SU-DHL-6 (cell line): ENCODE results near the gene SETD2.

ENCODE experiments used
- H2AFZ ChIP-seq: fragments of 200-600 bp; sonication (generic); 2 replicates; pipeline ENCODE4 v1.6.1; 2014; ENCODE audit warnings: low read depth, mild to moderate bottlenecking, moderate library complexity, mixed read lengths, antibody characterized with exemption, low read length; ENCODE audit not compliant: severe bottlenecking
- H3F3A ChIP-seq: fragments of 200-600 bp; shearing (Covaris generic); 2 replicates; pipeline ENCODE4 v1.6.0; 2016; ENCODE audit warnings: antibody characterized with exemption, mild to moderate bottlenecking; ENCODE audit not compliant: insufficient read depth
- H3K27ac ChIP-seq: fragments of 200-600 bp; sonication (generic); 2 replicates; pipeline ENCODE4 v1.5.1; 2016; ENCODE audit warnings: low read depth, mild to moderate bottlenecking, low read length, moderate library complexity, mixed read lengths
- H3K27me3 ChIP-seq: fragments of 200-600 bp; sonication (generic), shearing (Covaris generic); 2 replicates; pipeline ENCODE4 v1.6.0; 2014; ENCODE audit warnings: mild to moderate bottlenecking, low read length
- H3K36me3 ChIP-seq: fragments of 200-600 bp; sonication (generic); 2 replicates; pipeline ENCODE4 v1.6.1; 2014; ENCODE audit warnings: mild to moderate bottlenecking, low read length, mixed read lengths
- H3K4me2 ChIP-seq: fragments of 300-600, 200-600 bp; shearing (Covaris generic), sonication (generic); 2 replicates; pipeline ENCODE4 v1.6.0; 2014; ENCODE audit warnings: low read length, low read depth, mild to moderate bottlenecking; ENCODE audit not compliant: poor library complexity, severe bottlenecking
- H3K4me3 ChIP-seq: fragments of 200-600 bp; sonication (generic); 2 replicates; pipeline ENCODE4 v1.5.1; 2014; ENCODE audit warnings: antibody characterized with exemption, low read length, mild to moderate bottlenecking, mixed read lengths; ENCODE audit not compliant: insufficient read depth, poor library complexity, severe bottlenecking
- H3K79me2 ChIP-seq: fragments of 200-600 bp; sonication (generic); 2 replicates; pipeline ENCODE4 v1.6.1; 2014; ENCODE audit warnings: mild to moderate bottlenecking, low read length, moderate library complexity; ENCODE audit not compliant: insufficient read depth
- H3K9ac ChIP-seq: fragments of 200-600 bp; sonication (generic); 2 replicates; pipeline ENCODE4 v1.7.0; 2014; ENCODE audit warnings: mild to moderate bottlenecking, low read length
- H3K9me2 ChIP-seq: fragments of 200-600 bp; sonication (generic); replicated peaks from 2 replicates; pipeline ENCODE4 v1.6.1; 2014; ENCODE audit warnings: low read length; ENCODE audit not compliant: insufficient read depth
- H3K9me3 ChIP-seq: fragments of 200-600 bp; sonication (generic); 2 replicates; pipeline ENCODE4 v1.6.1; 2014; ENCODE audit warnings: low read length, mixed read lengths; ENCODE audit not compliant: insufficient read depth
- H4K20me1 ChIP-seq: fragments of 200-600 bp; sonication (generic); 2 replicates; pipeline ENCODE4 v1.6.1; 2014; ENCODE audit warnings: low read depth, mild to moderate bottlenecking, antibody characterized with exemption, low read length, moderate library complexity, mixed read lengths
- CTCF ChIP-seq: fragments of 200-600 bp; sonication (generic); IDR thresholded peaks from one replicate; pipeline ENCODE4 v1.5.1; 2017; ENCODE audit warnings: antibody characterized with exemption, mild to moderate bottlenecking, low read length, moderate library complexity; ENCODE audit not compliant: insufficient read depth, poor library complexity, severe bottlenecking
- EZH2phosphoT487 ChIP-seq: fragments of 200-600 bp; sonication (generic), shearing (Covaris generic); conservative IDR thresholded peaks from 2 replicates; pipeline ENCODE4 v1.6.1; 2018; ENCODE audit warnings: mild to moderate bottlenecking, antibody characterized with exemption, low read length, moderate library complexity, mixed read lengths

Gene SETD2

GRCh38 chr3:47010111-47010712 lies 153.7 kb downstream of the SETD2 start:
- H3K27ac ChIP-seq, result no peak overlapping the region
- H2AFZ ChIP-seq, result no peak overlapping the region
- H3K27me3 ChIP-seq, result no peaks in the 10 kb centered on the region
- peaks cover 9% of the 10 kb centered on the region for H3F3A ChIP-seq
- TF ChIP-seq CTCF (no peak), EZH2phosphoT487 (no peak)
- H3K9me3 ChIP-seq, result no peaks in the 10 kb centered on the region
- no peaks in the 10 kb centered on the region for H3K36me3 ChIP-seq
- H3K79me2 ChIP-seq, result no peaks in the 10 kb centered on the region
- no peak overlapping the region for H3K4me3 ChIP-seq
- H4K20me1 ChIP-seq, result no peaks in the 10 kb centered on the region
- H3K4me2 ChIP-seq, result no peak overlapping the region
- no peak overlapping the region for H3K9ac ChIP-seq
- H3K9me2 ChIP-seq, result no peaks in the 10 kb centered on the region

- peaks cover 9% of the 10 kb centered on the region for H3F3A ChIP-seq
- H3K9me3 ChIP-seq, result no peaks in the 10 kb centered on the region
- no peak for TF ChIP-seq EZH2phosphoT487
- no peak for TF ChIP-seq CTCF
- no peaks in the 10 kb centered on the region for H4K20me1 ChIP-seq
- H3K79me2 ChIP-seq, result no peaks in the 10 kb centered on the region
- peak overlapping the region; percentile 54 for H2AFZ ChIP-seq
- no peaks in the 10 kb centered on the region for H3K9me2 ChIP-seq
- H3K27me3 ChIP-seq, result no peaks in the 10 kb centered on the region
- no peaks in the 10 kb centered on the region for H3K36me3 ChIP-seq
- 0 out of 2 replicates have a peak overlapping the region, but pooled peaks have one; percentile 35 for H3K27ac ChIP-seq
- peak overlapping the region; percentile 51 for H3K4me2 ChIP-seq
- peak overlapping the region; percentile 33 for H3K4me3 ChIP-seq
- H3K9ac ChIP-seq, result peak overlapping the region; percentile 45
Measured at GRCh38 chr3:47009225-47010110, 154.4 kb downstream of the SETD2 start.

- Histone ChIP-seq H2AFZ (no peak overlapping the region), H3K27ac (no peak overlapping the region), H3K27me3 (no peaks in the 10 kb centered on the region), H4K20me1 (no peaks in the 10 kb centered on the region), H3K4me3 (no peak overlapping the region), H3F3A (peaks cover 9% of the 10 kb centered on the region), H3K9me2 (no peaks in the 10 kb centered on the region), H3K4me2 (peak overlapping the region; percentile 51), H3K79me2 (no peaks in the 10 kb centered on the region), H3K36me3 (no peaks in the 10 kb centered on the region), H3K9me3 (no peaks in the 10 kb centered on the region), H3K9ac (no peak overlapping the region)
- no peak for TF ChIP-seq CTCF
- TF ChIP-seq EZH2phosphoT487, result no peak
Measured at GRCh38 chr3:47008851-47009224, 155.1 kb downstream of the SETD2 start.
